Measurements from ENCODE around the gene PPP1R7.

Gene PPP1R7

GRCh38 chr2:241198381-241199279, 48.4 kb downstream of the PPP1R7 start:
- no peak for DNase-seq

- DNase-seq = no peak
Measured at GRCh38 chr2:241199286-241199685, 49.0 kb downstream of the PPP1R7 start.

DNA sequence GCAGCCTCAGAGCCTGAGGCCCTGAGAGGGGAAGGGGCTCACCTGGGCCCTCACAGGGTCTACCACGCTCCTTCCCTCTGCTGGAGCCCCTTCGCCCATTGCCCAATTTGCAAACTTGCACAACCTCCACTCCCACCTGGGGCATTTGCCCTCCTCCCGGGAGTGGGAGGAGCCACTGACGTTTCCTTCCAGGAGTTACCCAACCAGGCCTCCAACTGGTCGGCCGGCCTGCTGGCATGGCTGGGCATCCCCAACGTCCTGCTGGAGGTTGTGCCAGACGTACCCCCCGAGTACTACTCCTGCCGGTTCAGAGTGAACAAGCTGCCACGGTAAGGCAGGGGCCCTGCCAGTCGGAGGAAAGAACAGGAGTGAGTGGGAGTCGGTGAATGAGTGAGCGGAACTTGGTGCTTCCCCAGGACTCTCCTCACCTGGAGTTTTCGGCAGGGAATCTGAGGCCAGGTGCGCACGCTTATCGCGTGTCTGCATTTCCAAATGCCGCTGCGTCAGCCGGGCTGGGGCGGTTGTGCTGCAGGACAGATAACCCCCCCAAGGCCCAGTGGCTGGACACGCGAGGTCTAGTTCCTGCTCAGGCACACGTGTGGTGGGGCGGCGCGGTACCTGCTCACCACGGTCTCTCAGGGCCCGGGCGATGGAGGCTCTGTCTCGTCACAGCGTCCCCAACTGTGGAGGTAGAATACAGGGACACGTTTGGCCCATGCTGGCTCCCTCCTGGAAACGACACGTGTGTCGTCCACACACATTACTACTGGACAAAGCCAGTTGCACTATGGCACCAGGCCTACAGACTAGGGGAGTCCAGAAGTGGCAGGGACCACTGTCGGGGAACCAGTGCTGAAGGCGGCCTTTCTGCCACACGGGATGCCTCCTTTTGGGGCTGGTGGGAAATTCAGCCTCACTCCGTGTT, 49.9 kb downstream of the PPP1R7 start:
- no peak for DNase-seq

DNA sequence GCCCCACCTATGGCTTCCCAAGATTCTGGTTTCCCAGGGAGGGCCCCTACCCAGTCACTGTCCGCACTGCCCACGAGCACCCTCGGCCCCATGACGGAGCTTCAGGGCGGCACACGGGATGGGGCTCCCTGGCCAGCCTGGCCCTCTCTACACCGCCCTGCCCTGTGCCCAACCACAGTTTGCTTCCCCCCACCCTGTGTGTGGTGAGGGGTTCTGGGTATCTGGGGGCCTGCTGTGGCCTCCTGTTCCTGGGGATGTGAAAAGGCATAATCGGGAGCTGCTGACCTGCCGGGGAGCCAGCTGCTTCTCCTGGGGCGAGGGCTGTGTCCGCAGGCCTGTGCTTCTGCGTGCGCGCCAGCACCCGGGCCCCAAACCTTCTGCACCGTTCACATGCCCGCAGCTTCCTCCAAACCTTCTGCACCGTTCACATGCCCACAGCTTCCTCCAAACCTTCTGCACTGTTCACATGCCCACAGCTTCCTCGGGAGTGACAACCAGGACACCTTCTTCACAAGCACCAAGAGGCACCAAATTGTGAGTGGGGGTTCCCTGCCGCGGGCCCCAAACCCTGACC, 50.6 kb downstream of the PPP1R7 start:
- no peak for DNase-seq

GRCh38 chr2:241201445-241202267, 51.4 kb downstream of the PPP1R7 start:
- DNase-seq = no peak

DNA sequence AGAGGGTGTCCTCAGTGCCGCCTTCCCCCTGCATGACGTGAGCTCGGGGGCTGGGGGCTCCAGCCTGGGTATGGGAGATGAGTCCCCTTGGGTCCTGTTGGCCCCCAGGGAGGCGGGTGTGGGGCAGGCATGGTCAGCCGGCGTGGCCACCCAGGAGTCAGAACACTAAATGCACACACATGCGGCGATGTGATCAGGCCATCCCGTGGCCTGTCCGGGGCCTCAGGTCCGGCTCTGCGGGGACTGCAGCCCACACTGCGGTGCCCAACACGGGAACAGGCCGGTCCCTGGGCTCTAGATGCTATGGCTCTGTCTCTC, 52.0 kb downstream of the PPP1R7 start:
- no peak for DNase-seq

DNA sequence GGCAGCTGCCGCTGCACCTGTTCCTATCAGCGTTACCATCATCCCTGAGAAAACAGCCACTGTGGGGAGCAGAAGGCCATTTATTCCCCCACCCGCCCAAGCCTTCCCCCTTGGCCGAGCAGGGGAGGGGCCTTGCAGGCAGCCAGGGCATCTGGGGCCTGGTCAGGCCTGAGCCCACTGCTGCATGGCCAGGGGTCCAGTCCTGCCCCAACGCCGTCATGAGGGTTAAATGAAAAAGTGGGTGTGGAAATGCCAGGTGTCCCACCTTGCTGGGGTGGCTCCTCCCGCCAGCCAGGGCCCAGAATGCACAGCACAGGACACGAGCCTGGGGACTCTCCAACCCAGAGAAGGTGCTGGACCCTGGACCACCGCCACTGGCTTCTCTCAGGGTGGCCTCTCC, 52.4 kb downstream of the PPP1R7 start:
- no peak for DNase-seq

DNA sequence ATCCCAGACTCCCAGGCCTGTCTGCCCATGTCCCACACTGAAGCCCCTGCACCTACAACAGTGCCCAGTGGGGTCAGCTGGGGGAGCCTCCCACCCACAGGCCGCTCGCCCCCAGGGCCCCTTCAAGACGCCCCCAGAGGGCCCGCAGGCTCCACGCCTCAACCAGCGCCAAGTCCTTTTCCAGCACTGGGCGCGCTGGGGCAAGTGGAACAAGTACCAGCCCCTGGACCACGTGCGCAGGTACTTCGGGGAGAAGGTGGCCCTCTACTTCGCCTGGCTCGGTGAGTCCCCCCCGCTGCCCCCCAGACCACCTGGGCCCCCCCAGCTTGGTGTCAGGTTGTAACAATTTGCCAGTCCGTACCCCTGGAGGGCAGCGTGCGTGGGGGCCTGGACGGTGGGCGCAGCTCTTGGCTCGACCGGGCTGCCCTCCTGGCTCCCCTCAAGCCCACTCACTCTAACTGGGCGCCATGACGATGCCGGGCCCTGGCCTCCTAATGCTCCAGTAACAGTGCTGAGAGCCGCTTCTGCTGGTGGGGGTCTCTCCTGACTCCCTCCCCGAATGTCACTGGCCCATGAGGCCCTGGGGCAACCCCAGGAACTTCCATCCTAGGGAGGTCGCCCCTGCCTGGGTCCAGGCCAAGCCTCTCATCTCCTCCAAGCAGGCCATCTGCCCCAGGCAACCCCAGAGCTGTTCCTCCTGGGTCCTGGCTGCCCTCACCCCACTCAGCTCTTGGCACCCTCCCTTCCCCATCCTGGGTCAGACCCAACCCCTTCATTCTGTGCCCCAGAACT, 53.1 kb downstream of the PPP1R7 start:
- no peak for DNase-seq

- no peak for DNase-seq
Measured at GRCh38 chr2:241204010-241204384, 53.7 kb downstream of the PPP1R7 start.

- no peak for DNase-seq
Measured at GRCh38 chr2:241204490-241204889, 54.2 kb downstream of the PPP1R7 start.

GRCh38 chr2:241205086-241205485, 54.8 kb downstream of the PPP1R7 start:
- DNase-seq = no peak

GRCh38 chr2:241207151-241207550, 56.9 kb downstream of the PPP1R7 start:
- no peak for DNase-seq

DNA sequence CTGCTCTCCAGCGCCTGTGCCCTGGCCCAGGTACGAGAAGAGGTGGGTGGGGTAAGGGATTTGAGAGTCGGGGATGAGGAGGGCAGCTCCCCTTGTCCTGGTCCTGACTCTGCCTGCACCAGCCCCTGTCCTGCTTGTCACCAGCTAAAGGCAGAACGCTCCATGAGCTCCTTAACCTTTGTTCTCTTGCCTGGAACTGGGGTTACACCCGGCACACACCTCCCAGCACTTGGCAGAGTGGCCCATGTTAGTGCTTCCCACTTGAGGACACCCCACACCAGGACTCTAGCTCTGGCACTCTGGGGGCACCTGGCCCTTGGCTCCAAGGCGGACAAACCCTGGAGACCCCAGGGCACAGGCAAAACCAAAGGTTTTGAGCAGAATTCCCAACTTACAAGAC, 57.4 kb downstream of the PPP1R7 start:
- DNase-seq = no peak

DNA sequence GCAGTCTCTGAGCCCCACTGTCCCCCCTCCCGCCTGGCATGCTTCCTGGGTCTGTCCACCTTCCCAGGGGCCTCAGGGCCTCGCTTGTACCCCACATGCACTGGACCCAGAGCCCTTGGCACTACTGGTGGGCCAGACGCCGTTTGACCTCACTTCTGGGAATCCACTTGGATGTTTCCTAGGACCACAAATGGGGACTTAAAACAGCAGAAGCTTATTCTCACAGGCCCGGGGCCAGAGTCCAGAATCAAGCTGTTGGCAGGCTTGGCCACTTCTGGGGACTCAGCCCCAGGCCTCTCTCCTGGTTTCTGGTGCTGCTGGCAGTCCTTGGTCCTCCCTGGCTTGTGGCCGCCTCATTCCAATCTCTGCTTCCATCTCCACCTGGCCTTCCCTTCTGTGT, 57.8 kb downstream of the PPP1R7 start:
- no peak for DNase-seq

DNA sequence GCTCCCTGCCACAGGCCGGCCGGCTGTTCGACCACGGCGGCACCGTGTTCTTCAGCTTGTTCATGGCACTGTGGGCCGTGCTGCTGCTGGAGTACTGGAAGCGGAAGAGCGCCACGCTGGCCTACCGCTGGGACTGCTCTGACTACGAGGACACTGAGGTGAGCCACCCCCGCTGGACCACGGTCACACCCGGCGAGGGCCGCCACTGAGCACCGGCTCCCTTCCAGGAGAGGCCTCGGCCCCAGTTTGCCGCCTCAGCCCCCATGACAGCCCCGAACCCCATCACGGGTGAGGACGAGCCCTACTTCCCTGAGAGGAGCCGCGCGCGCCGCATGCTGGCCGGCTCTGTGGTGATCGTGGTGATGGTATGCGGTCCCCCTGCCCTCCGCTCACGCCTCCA, 59.0 kb downstream of the PPP1R7 start:
- no peak for DNase-seq

DNA sequence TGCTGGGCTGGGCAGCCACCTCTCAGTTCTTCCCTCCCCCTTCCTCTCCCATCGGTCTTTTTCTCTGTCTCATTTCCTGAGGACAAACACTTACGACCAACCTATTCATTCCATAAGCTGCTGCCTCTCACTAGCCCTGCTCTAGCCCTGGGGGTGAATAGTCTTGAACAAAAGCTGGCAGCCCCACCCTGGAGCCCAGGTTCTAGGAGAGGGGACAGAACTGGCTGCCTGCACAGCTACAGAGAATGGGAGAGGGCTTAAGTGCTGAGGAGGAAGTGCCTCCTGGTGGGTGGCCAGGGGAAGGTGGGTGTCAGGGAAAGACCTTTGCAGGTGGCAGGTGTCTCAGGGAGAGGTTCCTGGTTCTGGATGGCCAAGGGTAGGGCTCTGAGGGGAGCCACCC, 61.0 kb downstream of the PPP1R7 start:
- DNase-seq = no peak

GRCh38 chr2:241213041-241213440, 62.8 kb downstream of the PPP1R7 start:
- no peak for DNase-seq

DNA sequence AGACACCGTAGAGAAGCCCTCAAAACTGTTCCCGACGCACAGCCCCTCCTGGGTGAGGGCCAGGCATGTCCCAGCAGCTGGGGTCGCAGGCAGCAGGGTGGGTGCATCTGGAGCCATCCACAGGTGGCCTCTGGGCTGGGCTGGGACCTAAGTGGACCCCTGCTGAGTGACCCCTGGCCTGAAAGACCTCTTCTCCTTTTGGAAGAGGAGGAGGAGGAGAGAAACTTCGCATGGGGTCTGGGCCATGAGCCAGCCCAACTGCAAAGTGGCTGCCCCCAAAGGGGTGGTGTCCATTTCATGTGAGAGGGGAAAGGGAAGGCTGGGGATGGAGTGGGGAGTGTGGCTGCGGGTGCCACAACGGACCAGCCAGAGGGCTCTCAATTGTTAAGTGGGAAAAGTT, 63.3 kb downstream of the PPP1R7 start:
- DNase-seq = no peak

DNA sequence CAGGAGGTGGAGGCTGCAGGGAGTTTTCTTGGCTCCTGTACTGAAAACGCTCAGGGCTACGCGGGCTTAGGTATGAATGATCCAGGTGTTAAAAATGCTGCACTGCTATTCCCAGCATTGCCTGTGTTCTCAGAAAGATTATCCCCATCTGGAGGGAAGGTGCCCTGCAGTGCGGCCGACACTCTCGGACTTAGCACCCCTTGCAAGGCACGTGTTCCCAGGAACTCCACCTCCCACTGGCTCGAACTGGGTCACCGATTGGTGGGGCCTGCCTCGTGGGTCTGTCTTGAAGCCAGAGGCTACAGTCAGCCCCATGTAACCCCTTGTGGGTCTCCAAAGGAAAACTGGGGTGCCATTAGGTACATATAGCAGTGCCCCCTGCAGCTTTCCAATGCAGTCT, 63.9 kb downstream of the PPP1R7 start:
- DNase-seq = no peak

DNA sequence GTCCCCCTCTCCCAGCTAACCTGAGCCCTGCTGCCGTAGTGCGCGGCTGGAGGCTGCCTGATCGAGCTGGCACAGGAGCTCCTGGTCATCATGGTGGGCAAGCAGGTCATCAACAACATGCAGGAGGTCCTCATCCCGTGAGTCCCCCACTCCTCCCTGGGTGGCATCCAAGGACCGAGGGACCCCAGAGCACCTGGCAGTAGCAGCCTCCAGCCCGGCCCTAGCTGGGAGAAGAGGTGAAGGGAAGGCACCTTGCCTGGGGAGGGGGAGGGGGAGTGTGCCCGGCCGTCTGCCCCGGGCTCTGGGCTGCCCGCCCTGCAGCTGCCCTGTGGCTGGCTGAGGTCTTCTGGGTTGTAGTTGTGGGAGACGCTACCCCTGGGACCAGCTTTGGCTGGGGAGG, 64.5 kb downstream of the PPP1R7 start:
- DNase-seq = no peak

GRCh38 chr2:241215421-241215820, 65.2 kb downstream of the PPP1R7 start:
- no peak for DNase-seq

DNA sequence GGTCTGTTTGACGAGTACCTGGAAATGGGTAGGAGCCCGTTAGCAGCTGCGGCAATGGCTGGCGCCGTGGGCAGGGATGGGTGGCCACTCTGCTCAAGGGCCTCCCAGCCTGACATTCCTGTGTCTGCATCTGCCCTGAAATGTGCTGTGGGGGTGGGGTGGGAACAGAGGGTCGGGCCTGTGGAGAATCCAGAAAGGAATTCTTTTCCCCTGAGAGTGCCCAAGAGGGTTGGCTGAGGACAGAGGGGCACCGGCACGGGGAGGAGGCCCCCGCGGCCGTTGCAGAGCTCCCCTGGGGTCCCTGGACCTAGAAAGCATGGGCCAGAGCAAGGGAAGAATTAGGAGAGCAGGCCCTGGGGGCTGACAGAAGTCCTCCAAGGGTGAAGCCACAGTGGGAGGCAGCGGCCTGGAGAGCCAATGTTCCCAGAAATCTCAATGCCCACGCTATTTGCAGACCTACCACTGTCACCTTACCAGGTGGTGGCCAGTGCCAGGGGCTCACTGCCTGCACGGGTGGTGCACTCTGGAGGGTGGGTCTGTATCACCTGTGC, 66.0 kb downstream of the PPP1R7 start:
- no peak for DNase-seq

Measured in NCI-H748 treated with DMSO at 0.1 percent for 48 hours (cell line).